Smooth muscle cell of the brain vasculature (primary cell): Measurements from ENCODE around the gene SLC25A25.
A peak's percentile ranks its signal among the peaks of the same experiment; 100 is the strongest.

Experiments used
- DNase-seq: peaks from one replicate; pipeline ENCODE4 v3.0.0-alpha.2; 2012; ENCODE audit warnings: low read depth, low spot score

The SLC25A25 gene

GRCh38 chr9:128096616-128097536 is 28.8 kb downstream of the SLC25A25 start:
- no peak for DNase-seq

- no peak for DNase-seq
These were observed 29.7 kb downstream of the SLC25A25 start for GRCh38 chr9:128097543-128098296.

GRCh38 chr9:128098297-128099230 is 30.5 kb downstream of the SLC25A25 start:
- DNase-seq, result peak; percentile 91

GRCh38 chr9:128099231-128099931 is 31.3 kb downstream of the SLC25A25 start:
- no peak for DNase-seq

- DNase-seq, result no peak
These were observed 32.0 kb downstream of the SLC25A25 start for GRCh38 chr9:128099932-128100491.

- DNase-seq, result no peak
These were observed 32.5 kb downstream of the SLC25A25 start for GRCh38 chr9:128100581-128100980.

GRCh38 chr9:128101231-128101661 is 33.2 kb downstream of the SLC25A25 start:
- DNase-seq, result no peak

- no peak for DNase-seq
These were observed 33.7 kb downstream of the SLC25A25 start for GRCh38 chr9:128101690-128102089.

- DNase-seq, result no peak
These were observed 34.2 kb downstream of the SLC25A25 start for GRCh38 chr9:128102196-128102595.

GRCh38 chr9:128102861-128103588 is 35.0 kb downstream of the SLC25A25 start:
- no peak for DNase-seq

GRCh38 chr9:128103589-128103962 is 35.5 kb downstream of the SLC25A25 start:
- no peak for DNase-seq

GRCh38 chr9:128104171-128104618 is 36.2 kb downstream of the SLC25A25 start:
- no peak for DNase-seq

GRCh38 chr9:128105538-128106175 is 37.6 kb downstream of the SLC25A25 start:
- no peak for DNase-seq

- no peak for DNase-seq
These were observed 38.3 kb downstream of the SLC25A25 start for GRCh38 chr9:128106181-128106939.

- no peak for DNase-seq
These were observed 39.0 kb downstream of the SLC25A25 start for GRCh38 chr9:128106940-128107467.

GRCh38 chr9:128107468-128108268 is 39.6 kb downstream of the SLC25A25 start:
- no peak for DNase-seq

GRCh38 chr9:128108269-128109049 is 40.4 kb downstream of the SLC25A25 start:
- no peak for DNase-seq
